NCI-H1436 treated with DMSO at 0.1 percent for 48 hours (cell line): Measurements from ENCODE around the gene KCND2.
"Not testable (repeated sequence)": the region's sequence is repeated elsewhere in the genome, so short reads cannot be mapped to it uniquely, and the experiment has no call there.

Source experiments
- DNase-seq: peaks from one replicate; lab custom pipeline; 2025; lab: John Stamatoyannopoulos, UW

The KCND2 gene

GRCh38 chr7:120502132-120502531, 229.2 kb downstream of the KCND2 start:
- no peak for DNase-seq

DNA sequence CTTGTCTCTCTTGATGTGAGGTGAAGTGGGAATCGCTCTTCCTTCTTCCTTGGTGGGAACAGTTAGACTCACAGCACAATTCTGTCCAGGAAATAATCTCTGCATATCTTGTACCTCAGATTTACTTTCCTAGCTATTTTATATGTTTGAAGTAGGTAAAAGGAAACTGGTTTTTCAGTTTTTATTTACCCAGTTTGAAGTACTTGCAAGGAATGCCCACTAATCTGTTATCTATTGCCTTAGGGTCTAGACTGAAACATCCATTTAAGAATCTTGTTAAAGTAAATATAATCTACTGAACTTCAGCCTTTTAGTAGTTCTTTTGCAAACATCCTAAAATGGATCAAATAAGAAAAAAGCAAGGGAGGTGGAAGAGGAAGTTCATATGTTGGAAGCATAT, 229.8 kb downstream of the KCND2 start:
- no peak for DNase-seq

- no peak for DNase-seq
Observed at GRCh38 chr7:120504386-120504785, 231.4 kb downstream of the KCND2 start.

DNA sequence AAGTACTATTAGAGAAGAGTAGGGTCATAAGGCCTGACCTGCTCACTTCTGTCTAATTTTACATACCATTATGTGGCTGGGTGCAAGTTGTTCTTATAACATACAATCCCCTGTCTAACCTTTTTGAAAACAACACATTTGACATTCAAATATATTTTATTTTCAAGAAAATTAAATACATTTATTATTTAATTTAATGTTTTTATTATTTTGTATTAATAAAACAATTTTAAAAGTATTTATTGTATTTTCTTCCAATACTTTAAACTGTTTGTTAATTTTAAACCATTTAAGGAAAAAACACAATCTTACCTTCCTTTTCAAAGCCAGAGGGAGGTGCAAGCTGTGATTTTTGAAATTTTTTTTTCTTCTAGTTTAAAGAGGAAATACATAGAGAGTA, 232.8 kb downstream of the KCND2 start:
- DNase-seq: no peak

GRCh38 chr7:120512701-120513100, 239.7 kb downstream of the KCND2 start:
- no peak for DNase-seq

DNA sequence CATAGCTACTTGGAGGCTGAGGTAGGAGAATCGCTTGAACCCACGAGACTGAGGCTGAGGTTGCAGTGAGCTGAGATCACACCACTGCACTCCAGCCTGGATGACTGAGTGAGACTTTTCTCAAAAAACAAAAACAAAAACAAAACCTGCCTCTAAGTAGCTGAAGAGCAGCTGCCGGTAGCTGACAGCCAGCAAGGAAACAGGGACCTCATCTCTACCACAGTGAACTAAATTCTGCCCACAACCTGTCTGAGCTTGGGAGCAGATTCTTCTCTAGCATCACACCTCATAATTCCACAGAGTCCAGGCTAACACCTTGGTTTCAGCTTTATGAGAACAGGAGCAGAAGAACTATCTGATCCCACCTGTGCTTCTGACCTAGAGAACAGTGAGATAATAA, 246.2 kb downstream of the KCND2 start:
- no peak for DNase-seq

- DNase-seq: no peak
Observed at GRCh38 chr7:120521761-120522737, 249.1 kb downstream of the KCND2 start.

GRCh38 chr7:120523985-120524384, 251.0 kb downstream of the KCND2 start:
- DNase-seq: no peak

- DNase-seq: no peak
Observed at GRCh38 chr7:120526902-120527509, 254.0 kb downstream of the KCND2 start.

GRCh38 chr7:120529736-120530135, 256.8 kb downstream of the KCND2 start:
- DNase-seq: no peak

- DNase-seq: no peak
Observed at GRCh38 chr7:120538335-120538734, 265.4 kb downstream of the KCND2 start.

- no peak for DNase-seq
Observed at GRCh38 chr7:120539321-120539720, 266.3 kb downstream of the KCND2 start.

DNA sequence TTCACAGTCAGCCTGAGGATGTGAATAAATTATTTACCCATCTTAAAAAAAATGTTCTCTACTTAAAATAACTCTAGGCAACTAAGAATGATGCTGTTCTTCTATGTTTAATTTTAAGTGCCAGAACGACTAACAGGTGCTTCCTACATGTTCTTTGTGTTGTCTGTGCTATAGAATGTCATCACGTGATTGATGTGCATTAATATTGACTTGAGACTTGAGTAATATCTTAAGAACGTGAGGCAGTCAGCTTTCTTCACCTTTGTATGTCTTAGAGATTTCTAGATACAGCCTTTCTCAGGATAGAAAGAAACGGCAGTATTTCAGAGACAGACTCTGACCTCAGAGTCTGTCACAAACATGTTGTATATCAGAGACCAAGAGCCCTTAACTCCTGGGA, 274.6 kb downstream of the KCND2 start:
- DNase-seq: no peak

DNA sequence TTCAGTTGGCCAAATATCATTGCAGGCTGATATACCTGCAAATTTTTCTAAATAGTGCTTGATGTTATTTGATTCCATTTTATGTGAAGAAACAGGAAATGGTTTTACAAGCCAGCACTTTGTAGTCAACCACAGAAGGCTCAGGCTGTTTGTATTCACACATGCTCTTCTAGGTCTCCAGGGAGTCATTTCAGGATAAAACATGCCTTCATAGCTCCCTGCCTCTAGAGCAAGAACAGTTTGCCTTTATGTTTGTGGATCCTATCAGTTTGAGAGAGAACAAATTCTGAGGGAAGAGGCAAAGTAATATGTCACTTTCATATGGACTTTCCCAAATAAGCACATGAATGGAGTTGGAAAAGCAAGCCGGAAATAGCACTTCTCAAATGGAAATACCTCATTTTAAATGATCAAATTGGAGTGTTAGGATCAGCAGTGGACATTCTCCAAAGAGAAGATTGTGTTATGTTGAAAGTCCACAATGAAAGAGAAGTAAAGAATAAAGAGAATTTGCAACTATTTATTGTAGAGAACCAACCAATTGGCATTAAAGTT, 277.6 kb downstream of the KCND2 start:
- no peak for DNase-seq

DNA sequence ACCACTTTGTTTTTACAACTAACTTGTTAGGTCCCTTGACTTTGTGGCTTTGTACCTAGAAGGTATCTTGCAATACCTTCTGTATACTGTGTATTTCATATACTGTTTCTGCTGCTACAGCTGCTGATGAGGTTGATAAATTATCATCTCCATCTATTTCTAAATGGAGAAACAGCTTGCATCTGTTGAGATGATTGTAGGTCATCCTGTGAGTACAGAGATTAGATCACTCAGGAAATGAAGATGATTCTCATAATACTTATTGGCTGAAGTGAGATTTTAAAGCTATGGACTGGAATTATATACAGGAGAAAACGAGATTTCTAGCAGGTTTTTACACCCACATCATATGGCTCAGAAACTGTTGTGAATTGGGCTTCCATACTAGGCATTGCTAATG, 280.5 kb downstream of the KCND2 start:
- no peak for DNase-seq

GRCh38 chr7:120554960-120555571, 282.1 kb downstream of the KCND2 start:
- DNase-seq: no peak

GRCh38 chr7:120564145-120564544, 291.2 kb downstream of the KCND2 start:
- no peak for DNase-seq

DNA sequence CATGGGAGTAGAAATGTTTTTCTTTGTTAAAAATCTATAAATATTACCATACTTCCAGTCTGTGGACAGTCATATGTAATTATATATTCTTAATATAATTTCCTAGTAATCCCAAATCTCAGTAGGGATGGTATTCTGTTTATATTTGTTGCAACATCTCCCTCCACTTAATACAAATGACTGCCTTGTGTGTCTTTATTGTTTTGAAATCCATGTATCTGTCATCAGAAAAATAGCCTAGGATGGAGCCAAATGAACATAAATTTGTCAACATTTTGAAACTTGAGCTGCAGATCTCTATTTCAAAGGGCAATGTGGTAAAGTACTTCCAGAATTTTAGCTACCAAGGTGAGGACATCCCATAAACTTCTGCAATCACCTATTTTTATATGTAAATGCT, 294.2 kb downstream of the KCND2 start:
- no peak for DNase-seq

DNA sequence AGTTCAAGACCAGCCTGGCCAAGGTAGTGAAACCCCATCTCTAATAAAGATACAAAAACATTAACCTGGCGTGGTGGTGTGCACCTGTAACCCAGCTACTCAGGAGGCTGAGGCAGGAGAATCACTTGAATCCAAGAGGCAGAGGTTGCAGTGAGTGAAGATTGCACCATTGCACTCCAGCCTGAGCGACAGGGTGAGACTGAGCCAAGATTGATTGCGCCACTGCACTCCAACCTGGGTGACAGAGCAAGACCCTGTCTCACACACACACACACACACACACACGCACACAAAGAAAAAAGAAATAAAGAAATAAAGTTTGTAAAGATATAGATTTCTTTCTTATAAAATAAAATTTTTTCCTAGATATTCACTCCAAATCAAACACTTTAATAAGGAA, 305.7 kb downstream of the KCND2 start:
- DNase-seq: not testable (repeated sequence)

- no peak for DNase-seq
Observed at GRCh38 chr7:120582916-120583315, 309.9 kb downstream of the KCND2 start.

GRCh38 chr7:120583899-120584586, 311.1 kb downstream of the KCND2 start:
- DNase-seq: no peak

DNA sequence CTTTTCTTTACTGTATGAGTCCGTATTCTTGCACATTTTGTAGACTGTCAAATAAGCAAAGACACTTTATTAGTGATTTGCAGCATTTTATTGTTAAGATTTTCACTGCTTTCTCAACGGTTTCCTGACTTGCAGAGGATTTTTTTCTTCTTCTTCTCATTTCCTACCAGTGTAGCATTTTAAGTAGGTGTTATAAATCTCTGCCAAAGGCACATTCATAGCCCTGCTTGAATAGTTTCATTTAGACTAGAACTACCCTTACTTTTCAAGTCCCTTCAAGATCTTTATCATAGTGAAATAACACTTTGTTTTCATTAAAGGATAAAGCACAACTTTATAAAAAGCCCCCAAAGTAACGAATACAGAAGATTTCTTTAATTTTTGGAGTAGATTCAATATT, 313.6 kb downstream of the KCND2 start:
- no peak for DNase-seq
